ENCODE data around the gene ZNF264.

DNA sequence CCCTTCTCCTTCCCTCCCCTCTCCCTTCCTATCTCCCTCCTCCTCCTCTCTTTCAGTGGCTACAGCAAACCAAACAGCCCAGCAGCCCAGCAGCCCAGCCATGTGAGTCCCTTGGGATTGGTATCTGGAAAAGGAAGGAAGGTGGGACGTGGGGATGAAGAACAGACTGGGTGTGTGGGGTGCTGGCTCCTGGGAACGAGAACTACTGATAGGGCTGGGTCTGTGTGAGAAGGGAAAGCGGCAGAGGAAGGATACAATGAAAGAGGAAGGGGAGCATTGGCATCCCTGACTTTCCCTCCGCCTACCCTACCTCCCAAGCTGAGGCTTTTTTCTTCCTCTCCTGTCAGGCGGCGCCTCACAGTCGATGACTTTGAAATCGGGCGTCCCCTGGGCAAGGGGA is 40.4 kb downstream of the ZNF264 start:
- TF ChIP-seq, protein P1, sequence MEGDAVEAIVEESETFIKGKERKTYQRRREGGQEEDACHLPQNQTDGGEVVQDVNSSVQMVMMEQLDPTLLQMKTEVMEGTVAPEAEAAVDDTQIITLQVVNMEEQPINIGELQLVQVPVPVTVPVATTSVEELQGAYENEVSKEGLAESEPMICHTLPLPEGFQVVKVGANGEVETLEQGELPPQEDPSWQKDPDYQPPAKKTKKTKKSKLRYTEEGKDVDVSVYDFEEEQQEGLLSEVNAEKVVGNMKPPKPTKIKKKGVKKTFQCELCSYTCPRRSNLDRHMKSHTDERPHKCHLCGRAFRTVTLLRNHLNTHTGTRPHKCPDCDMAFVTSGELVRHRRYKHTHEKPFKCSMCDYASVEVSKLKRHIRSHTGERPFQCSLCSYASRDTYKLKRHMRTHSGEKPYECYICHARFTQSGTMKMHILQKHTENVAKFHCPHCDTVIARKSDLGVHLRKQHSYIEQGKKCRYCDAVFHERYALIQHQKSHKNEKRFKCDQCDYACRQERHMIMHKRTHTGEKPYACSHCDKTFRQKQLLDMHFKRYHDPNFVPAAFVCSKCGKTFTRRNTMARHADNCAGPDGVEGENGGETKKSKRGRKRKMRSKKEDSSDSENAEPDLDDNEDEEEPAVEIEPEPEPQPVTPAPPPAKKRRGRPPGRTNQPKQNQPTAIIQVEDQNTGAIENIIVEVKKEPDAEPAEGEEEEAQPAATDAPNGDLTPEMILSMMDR (IDR thresholded peaks at IDR 0.05; ENCODE audit: insufficient read depth, low read length), result no peak
- no peak for TF ChIP-seq POLR2AphosphoS5 (IDR thresholded peaks at IDR 0.05; ENCODE audit: low read depth)
